Esophagus squamous epithelium (tissue), 4 donors: ENCODE results near the gene AUTS2.

Experiments
- CTCF ChIP-seq, 6 experiments: fragments of 450-650 bp in 4 of 6; fragments of 200-600 bp in 2 of 6; sonication (generic) in 2 of 6; IDR thresholded peaks; one replicate each; pipeline ENCODE4 v1.5.1; 2016 to 2019; ENCODE audit warnings: antibody characterized with exemption in 6 of 6, mild to moderate bottlenecking in 4 of 6, moderate library complexity in 4 of 6
- POLR2A ChIP-seq, 4 donors: fragments of 450-650 bp; IDR thresholded peaks; one replicate each; pipeline ENCODE4 v1.6.1; 2017; ENCODE audit warnings: antibody characterized with exemption in 4 of 4, mild to moderate bottlenecking in 4 of 4, moderate library complexity in 3 of 4

GRCh38 chr7:70416986-70417655 lies 818.8 kb downstream of the AUTS2 start:
- TF ChIP-seq CTCF (IDR thresholded peaks at IDR 0.05) (no peak), POLR2A (IDR thresholded peaks at IDR 0.05) (no peak)
